Embryonic facial prominence (tissue), 1 donor: ENCODE results near the gene PDZK1.
"Not testable (repeated sequence)": the region's sequence is repeated elsewhere in the genome, so short reads cannot be mapped to it uniquely, and the experiment has no call there.

Experiments used
- DNase-seq: peaks from one replicate; pipeline ENCODE4 v3.0.0-alpha.2; 2016; ENCODE audit errors: extremely low spot score

PDZK1 gene

GRCh38 chr1:145707183-145707867 is at the start of gene PDZK1:
TSS of gene PDZK1 (minus strand) at chr1:145707368. CDS start at chr1:145688021, 19,347 bp downstream.
- DNase-seq = no peak

- no peak for DNase-seq
These were observed 44.4 kb upstream of the PDZK1 start for GRCh38 chr1:145751491-145752037.

- no peak for DNase-seq
These were observed 43.3 kb upstream of the PDZK1 start for GRCh38 chr1:145750426-145750825.

GRCh38 chr1:145747398-145748247 is 40.5 kb upstream of the PDZK1 start:
- DNase-seq = no peak

GRCh38 chr1:145740269-145740668 is 33.1 kb upstream of the PDZK1 start:
- no peak for DNase-seq

- DNase-seq = no peak
These were observed 29.0 kb upstream of the PDZK1 start for GRCh38 chr1:145736191-145736590.

GRCh38 chr1:145730900-145731299 is 23.7 kb upstream of the PDZK1 start:
- no peak for DNase-seq

GRCh38 chr1:145730467-145730866 is 23.3 kb upstream of the PDZK1 start:
- no peak for DNase-seq

- no peak for DNase-seq
These were observed 22.7 kb upstream of the PDZK1 start for GRCh38 chr1:145729666-145730436.

GRCh38 chr1:145729196-145729595 is 22.0 kb upstream of the PDZK1 start:
- no peak for DNase-seq

- not testable (repeated sequence) for DNase-seq
These were observed 19.0 kb upstream of the PDZK1 start for GRCh38 chr1:145726193-145726592.

GRCh38 chr1:145720878-145721671 is 13.9 kb upstream of the PDZK1 start:
- DNase-seq = no peak

GRCh38 chr1:145720556-145720877 is 13.3 kb upstream of the PDZK1 start:
- DNase-seq = no peak

- no peak for DNase-seq
These were observed 12.3 kb upstream of the PDZK1 start, which contains the start of gene CD160 for GRCh38 chr1:145719230-145720079. TSS of gene CD160 (plus strand) at chr1:145719499. CDS start at chr1:145728328, 8,829 bp downstream.

- not testable (repeated sequence) for DNase-seq
These were observed 11.3 kb upstream of the PDZK1 start for GRCh38 chr1:145718465-145718864.

- no peak for DNase-seq
These were observed 10.7 kb upstream of the PDZK1 start for GRCh38 chr1:145717833-145718232.

GRCh38 chr1:145716641-145717345 is 9.6 kb upstream of the PDZK1 start:
- DNase-seq = no peak

- DNase-seq = no peak
These were observed 7.5 kb upstream of the PDZK1 start for GRCh38 chr1:145714524-145715111.

GRCh38 chr1:145711213-145711651 is 4.1 kb upstream of the PDZK1 start:
- DNase-seq = no peak
